Measurements from ENCODE around the gene COBLL1.
"Not testable (repeated sequence)": the region's sequence is repeated elsewhere in the genome, so short reads cannot be mapped to it uniquely, and the experiment has no call there.

The COBLL1 gene

GRCh38 chr2:164781394-164781793, 60.2 kb downstream of the COBLL1 start:
- no peak for DNase-seq

DNA sequence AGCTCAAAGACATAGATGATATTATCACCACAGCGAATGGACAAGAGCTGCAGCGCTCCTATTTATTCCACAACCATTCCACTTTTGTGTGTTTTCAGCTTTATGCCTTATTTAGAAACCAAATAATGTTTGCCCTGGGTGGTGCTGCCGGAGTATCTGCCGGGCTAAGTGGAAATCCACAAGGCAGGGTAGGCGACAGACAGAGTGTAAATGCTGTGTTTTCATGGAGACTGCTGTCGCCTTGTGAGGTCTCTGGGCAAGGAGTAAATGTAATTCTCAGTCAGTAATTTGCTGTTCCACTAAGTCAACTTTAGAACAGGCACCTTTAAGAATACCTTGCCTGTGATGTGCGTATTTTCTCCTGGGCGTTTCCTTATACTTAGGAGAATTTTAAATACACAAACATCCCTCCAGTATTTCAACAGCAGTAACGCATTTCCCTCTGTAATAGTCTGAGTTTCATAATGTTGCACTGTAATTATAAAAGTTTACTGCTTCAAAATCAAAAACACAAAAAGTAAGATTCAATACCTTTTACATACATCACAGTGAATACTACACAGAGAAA, 60.9 kb downstream of the COBLL1 start:
- no peak for DNase-seq

DNA sequence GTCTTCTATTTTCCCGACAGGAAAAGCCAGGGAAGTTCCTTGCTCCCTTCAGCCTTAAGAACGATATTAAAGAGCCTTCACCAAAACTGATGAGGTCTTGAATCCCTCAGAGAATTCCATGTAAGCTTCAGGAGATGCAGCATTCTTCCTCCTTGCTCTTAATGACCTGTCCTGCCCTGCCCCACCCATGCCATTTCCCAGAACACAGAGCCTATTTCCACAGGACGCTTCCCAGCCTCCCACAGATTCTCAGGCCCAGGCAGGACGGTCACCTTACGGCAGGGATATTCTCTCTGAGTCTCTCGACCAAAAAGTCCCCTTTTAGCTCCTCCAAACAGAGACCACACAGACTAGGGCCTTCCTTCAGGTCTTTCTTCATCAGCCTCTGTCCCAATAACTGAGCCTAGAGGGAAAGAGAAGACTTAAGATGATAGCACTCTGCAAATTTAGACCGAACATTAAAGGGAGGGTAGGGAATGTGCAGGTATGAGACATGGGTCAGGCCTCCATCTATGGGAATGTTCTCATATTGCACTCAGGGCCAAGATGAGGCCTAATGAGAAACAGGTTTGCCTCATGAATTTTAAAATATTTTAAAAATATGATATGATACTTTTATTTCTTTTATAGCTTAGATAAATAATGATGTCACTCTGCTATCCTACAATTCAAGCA, 62.1 kb downstream of the COBLL1 start:
- DNase-seq, result no peak

GRCh38 chr2:164778723-164779122, 62.9 kb downstream of the COBLL1 start:
- no peak for DNase-seq

- DNase-seq, result no peak
Observed at GRCh38 chr2:164777847-164778461, 63.7 kb downstream of the COBLL1 start.

GRCh38 chr2:164773635-164774034, 68.0 kb downstream of the COBLL1 start:
- DNase-seq, result no peak

DNA sequence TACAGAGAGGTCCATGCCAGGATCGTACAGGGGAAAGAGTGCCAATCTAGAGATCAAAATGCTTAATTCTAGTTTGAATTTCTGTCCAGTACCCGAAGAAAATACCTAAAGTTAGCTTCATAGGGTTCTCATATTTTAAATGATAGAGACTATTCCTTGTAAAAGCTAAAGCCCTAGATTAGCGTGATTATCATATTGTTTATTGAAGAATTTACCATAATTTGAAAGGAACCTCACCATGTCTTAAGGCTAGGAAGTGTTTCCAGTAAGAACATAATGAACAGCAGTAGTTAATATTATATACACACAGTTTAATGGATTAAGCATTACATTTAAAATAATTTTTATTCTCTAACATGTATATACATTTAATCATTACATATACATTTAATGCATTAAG, 68.5 kb downstream of the COBLL1 start:
- no peak for DNase-seq

GRCh38 chr2:164771897-164772296, 69.7 kb downstream of the COBLL1 start:
- no peak for DNase-seq

- DNase-seq, result no peak
Observed at GRCh38 chr2:164770421-164770916, 71.2 kb downstream of the COBLL1 start.

DNA sequence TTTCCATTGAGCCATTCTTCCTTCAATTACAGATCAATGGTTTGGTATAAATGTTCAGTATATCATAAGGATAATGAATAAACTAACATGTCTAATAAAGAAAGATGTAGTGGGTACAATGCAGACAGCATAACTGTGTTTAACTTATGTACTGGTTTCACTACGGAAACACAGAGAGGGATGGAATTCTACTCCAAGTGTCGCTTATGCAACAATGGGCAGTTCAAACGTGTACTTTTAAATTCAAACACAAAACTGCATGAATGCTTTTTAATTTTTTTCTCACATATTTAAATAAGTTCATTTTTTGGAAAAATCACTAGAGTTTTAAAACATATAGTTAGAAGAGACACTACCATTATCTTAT, 74.7 kb downstream of the COBLL1 start:
- DNase-seq, result no peak

GRCh38 chr2:164766216-164766953, 75.2 kb downstream of the COBLL1 start:
- no peak for DNase-seq

DNA sequence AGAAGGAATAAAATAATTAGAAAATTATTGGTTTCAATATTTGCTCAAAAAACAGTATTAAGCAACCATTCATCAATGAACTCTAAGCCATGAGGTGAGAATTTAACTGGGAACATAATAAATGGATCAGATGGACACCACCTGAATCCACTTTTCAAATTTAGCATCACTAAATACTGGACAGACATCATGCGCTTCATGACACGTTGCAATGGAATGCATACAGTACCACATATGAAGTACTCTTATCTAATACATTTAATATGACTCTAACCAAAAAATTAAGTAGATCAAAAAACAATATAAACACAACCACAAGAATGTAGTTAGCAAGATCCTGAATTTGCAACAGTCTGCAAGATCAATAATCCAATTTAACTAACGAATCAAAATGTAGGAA, 76.6 kb downstream of the COBLL1 start:
- DNase-seq, result no peak

DNA sequence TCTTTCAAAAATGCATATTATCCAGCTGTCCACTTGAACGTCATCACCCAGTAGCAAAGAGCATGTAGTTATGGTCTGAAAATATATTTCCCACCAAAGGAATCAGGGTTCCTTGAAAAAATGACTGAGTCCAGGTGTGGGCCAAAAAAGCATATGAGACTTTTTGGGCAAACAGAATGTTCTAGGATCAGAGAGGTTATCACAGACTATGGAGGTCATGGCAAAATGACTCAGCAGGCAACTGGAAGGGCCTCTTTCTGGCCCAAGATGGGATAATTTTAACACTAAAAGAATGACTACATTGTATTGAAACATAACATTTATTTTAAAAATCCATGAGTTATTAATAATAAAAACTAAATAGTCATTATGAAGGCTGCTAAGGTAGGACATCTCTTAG, 77.1 kb downstream of the COBLL1 start:
- DNase-seq, result no peak

- DNase-seq, result no peak
Observed at GRCh38 chr2:164763431-164763830, 78.2 kb downstream of the COBLL1 start.

DNA sequence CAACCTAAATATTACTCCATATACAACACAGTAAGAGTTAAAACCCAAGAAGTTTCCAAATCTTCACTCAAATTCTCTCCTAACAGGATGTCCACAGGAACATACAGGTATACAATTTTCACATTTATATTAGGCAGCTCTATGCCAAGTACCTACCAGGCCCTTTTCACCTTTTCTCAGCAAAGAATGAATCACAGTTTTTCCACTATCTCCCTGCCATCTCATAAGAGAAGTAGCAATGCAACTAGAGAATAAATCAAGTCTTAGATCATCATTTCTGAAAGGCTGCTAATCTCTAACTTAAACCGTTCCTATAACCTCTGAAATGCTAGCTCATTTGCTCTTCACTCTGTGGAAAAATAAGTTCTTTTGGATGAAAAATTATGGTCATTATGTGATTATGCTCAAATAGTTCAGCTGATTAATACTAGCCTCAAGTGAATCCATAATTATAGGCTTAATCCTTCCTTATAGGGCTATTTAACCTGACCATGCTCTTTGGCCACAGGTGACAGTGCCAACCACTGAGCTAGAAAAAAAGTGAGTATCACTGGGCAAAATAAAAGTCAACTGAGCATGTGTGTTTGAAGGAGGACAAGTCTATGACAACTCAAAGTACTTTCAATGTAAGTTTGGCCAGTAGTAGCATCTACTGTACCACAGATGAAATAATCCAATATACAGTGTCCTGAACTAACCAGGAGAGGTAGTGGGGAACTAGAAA, 79.7 kb downstream of the COBLL1 start:
- DNase-seq, result no peak

- not testable (repeated sequence) for DNase-seq
Observed at GRCh38 chr2:164761201-164761600, 80.4 kb downstream of the COBLL1 start.

DNA sequence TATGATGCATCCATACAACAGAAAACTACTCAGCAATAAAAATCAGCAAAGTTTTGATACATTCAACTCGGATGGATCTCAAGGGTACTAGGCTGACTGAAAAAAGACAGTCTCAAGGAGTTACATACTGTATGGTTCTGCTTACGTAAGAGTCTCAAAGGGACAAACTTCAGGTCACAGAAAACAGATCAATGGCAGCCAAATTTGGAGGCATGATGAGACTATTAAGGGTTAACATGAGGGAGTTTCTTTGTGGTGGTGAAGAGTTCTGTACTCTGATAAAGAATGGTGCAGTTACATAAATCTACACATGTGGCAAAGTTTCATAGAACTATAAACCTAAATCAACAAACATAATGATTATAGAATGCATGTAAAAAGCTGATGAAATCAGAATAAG, 81.4 kb downstream of the COBLL1 start:
- no peak for DNase-seq

DNA sequence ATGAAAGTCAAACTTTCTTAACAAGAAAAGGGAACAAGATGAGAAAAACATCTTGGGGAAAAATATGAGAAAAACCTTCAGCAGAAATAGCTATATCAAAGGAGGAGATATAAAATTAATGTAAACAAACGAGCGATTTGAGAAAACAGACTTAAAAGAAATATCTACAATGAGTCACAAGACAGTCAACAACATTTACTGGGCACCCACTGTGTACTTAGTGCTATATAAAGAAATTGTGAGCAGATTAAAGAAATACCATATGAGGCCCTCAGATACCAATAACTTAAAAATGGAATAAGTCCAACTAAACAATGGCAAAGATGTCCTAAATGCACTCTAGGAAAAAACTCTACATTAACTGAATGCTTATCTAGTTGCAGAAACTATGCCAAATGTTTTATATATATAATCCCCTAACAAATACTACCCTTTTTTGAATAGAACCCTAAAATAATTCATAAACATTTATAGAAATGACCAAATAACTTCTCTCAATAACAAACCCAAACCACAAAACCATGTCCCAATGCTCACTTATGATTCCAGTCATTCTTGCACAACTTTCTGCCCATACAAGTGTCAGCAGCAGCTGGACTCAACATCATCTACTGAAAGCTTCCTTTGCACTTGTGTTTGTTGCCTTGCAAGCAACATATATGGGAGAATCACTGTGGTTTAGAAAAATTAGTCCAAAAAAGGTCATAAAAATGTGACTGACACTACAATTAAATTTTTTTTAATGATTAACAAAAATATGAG, 83.5 kb downstream of the COBLL1 start:
- DNase-seq, result no peak

GRCh38 chr2:164756773-164757172, 84.8 kb downstream of the COBLL1 start:
- DNase-seq, result no peak

DNA sequence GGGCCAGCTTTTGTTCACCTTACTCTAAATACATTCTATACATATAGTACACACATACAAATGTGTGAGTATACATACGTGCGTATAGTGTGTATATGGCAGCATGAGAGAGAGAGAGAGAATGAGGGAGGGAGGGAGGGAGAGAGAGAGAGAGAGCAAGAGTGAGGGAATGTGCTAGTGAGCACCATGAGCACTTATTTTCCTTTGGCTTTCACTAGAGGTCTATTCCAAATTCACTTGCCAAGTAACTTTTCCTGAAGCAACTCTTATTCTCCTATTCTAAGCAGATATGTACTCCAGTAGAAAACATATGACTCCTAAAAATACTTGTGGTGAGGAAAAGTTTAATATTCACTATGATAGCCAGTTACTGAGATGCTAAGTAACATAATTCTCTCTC, 85.7 kb downstream of the COBLL1 start:
- DNase-seq, result no peak

DNA sequence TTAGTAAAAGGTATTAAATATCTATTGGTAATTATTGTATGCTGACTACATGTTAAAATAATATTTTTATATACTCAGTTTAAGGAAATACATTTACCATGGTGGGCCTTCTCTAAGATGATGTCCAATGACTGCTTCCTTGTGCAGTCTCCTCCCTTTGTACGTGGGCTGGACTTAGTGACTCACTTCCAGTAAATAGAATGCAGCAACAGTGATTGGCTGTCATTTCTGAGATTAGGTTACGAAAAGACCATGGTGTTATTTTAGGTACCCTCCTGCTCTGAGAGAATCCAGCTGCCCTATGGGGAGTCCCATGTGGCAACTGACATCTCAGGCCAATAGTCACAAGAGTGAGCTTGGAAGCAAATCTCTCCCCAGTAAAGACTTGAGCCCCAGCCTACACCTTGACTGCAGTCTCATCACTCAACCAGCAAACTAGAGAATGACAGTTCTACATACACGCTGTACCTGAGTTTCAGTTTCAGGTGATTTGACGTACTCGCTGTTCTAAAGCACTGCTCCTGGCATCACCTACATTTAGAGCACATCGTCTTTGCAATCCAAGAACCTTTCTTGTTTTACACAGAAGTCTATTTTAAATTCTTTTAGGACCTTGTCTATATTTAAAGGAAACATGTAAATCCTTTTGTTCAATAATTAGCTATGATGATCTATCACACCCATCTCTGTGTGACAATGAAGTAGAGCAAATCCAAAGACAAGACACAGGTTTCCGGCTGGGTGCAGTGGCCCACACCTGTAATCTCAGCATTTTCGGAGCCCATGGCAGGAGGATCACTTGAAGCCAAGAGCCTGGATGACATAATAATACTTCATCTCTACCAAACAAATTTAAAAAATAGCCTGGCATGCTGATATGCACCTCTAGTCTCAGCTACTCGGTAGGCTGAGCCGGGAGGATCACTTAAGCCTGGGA, 87.2 kb downstream of the COBLL1 start:
- no peak for DNase-seq
